H1 (cell line): ENCODE measurements around the gene TTC22. TPM values are rescaled to one million over a fixed set of nuclear protein-coding genes. Genes with fewer than 3 reads are reported as not detected.
A peak's percentile ranks its signal among the peaks of the same experiment; 100 is the strongest.

Source experiments
- CTCF ChIA-PET: fragments of 300-600 bp; sonication (Branson Sonifier 250); formaldehyde crosslinking; loops from one replicate; lab custom pipeline; 2021; ENCODE audit not compliant: partially characterized antibody; lab: Charles Lee
- POLR2A ChIA-PET: fragments of 300-600 bp; sonication (Branson Sonifier 250); formaldehyde crosslinking; loops from one replicate; lab custom pipeline; 2021; ENCODE audit warnings: inconsistent platforms; ENCODE audit not compliant: partially characterized antibody; lab: Charles Lee
- DNase-seq, 2 experiments: peaks; one replicate each; pipeline versions ENCODE4 v3.0.0 to v3.0.0-alpha.2; 2010 to 2022; ENCODE audit warnings: low spot score in 2 of 2, low read depth in 1 of 2, mixed read lengths in 1 of 2
- FAIRE-seq: peaks from 2 replicates; lab custom pipeline; 2011; peaks lifted over from hg19 to GRCh38; lab: Jason Lieb, UNC
- H2AFZ ChIP-seq: 2 replicates; pipeline ENCODE4 v1.8.1; 2012; ENCODE audit warnings: low read length, inconsistent platforms
- H2AK5ac ChIP-seq: 2 replicates; pipeline ENCODE4 v1.6.1; 2013; ENCODE audit warnings: low read depth, low read length
- H2BK120ac ChIP-seq: replicated peaks from 2 replicates; pipeline ENCODE3; 2013; ENCODE audit warnings: low read depth, low read length, inconsistent platforms
- H2BK12ac ChIP-seq: 2 replicates; pipeline ENCODE4 v1.6.1; 2013; ENCODE audit warnings: low read depth, low read length
- H2BK15ac ChIP-seq: 2 replicates; pipeline ENCODE4 v1.6.1; 2013; ENCODE audit warnings: low read length
- H2BK20ac ChIP-seq: 2 replicates; pipeline ENCODE4 v1.6.1; 2013; ENCODE audit warnings: low read length
- H2BK5ac ChIP-seq: 2 replicates; pipeline ENCODE4 v1.6.1; 2013; ENCODE audit warnings: low read depth, low read length
- H3K14ac ChIP-seq: 2 replicates; pipeline ENCODE4 v1.6.1; 2013; ENCODE audit warnings: inconsistent platforms; ENCODE audit not compliant: insufficient read length
- H3K18ac ChIP-seq: 2 replicates; pipeline ENCODE4 v1.6.1; 2013; ENCODE audit warnings: low read length; ENCODE audit errors: extremely low read depth
- H3K23ac ChIP-seq: 2 replicates; pipeline ENCODE4 v1.6.1; 2013; ENCODE audit warnings: inconsistent platforms; ENCODE audit not compliant: insufficient read length
- H3K23me2 ChIP-seq: 2 replicates; pipeline ENCODE4 v1.6.1; 2013; ENCODE audit warnings: low read depth, low read length
- H3K27ac ChIP-seq: 2 replicates; pipeline ENCODE4 v1.6.1; 2011; ENCODE audit warnings: low read depth, low read length, inconsistent platforms
- H3K27me3 ChIP-seq, 4 experiments: replicated peaks in 1 of 4; 1 replicate in 1 of 4; 2 replicates in 3 of 4; pipeline versions ENCODE4 v1.6.1 to v1.8.1; 2011 to 2013; ENCODE audit warnings: low read length in 3 of 4, mild to moderate bottlenecking in 3 of 4, inconsistent platforms in 2 of 4, mixed read lengths in 2 of 4, moderate library complexity in 1 of 4; ENCODE audit not compliant: control insufficient read depth in 3 of 4, insufficient read depth in 3 of 4; ENCODE audit errors: extremely low read depth in 1 of 4
- H3K36me3 ChIP-seq, 4 experiments: 2 replicates each; pipeline versions ENCODE4 v1.6.1 to v1.8.1; 2011 to 2013; ENCODE audit warnings: mild to moderate bottlenecking in 4 of 4, low read length in 3 of 4, moderate library complexity in 2 of 4, control low read depth in 1 of 4, inconsistent platforms in 1 of 4; ENCODE audit not compliant: insufficient read depth in 4 of 4, control insufficient read depth in 2 of 4
- H3K4ac ChIP-seq: replicated peaks from 2 replicates; pipeline ENCODE3; 2013; ENCODE audit warnings: low read length, low read depth, mixed read lengths, inconsistent platforms; ENCODE audit not compliant: insufficient read length
- H3K4me1 ChIP-seq, 4 experiments: replicated peaks in 1 of 4; 1 replicate in 1 of 4; 2 replicates in 3 of 4; pipeline versions ENCODE4 v1.6.1 to v1.8.1; 2011 to 2013; ENCODE audit warnings: low read length in 3 of 4, inconsistent platforms in 2 of 4, mixed read lengths in 1 of 4; ENCODE audit not compliant: insufficient read depth in 4 of 4, control insufficient read depth in 3 of 4
- H3K4me2 ChIP-seq, 2 experiments: 2 replicates each; pipeline versions ENCODE4 v1.6.1 to v1.8.1; 2011 to 2013; ENCODE audit warnings: low read depth in 2 of 2, low read length in 2 of 2, control low read depth in 1 of 2, inconsistent platforms in 1 of 2, mild to moderate bottlenecking in 1 of 2; ENCODE audit not compliant: insufficient read depth in 1 of 2
- H3K4me3 ChIP-seq, 4 experiments: fragments of 200-600, 300-600 bp in 1 of 4; sonication (generic), shearing (Covaris generic), sonication (Bioruptor Twin) in 1 of 4; 2 replicates each; pipeline versions ENCODE4 v1.5.1 to v1.8.1; 2011 to 2016; ENCODE audit warnings: low read length in 4 of 4, low read depth in 3 of 4, control low read depth in 2 of 4, inconsistent platforms in 2 of 4, mild to moderate bottlenecking in 2 of 4, mixed read lengths in 1 of 4, moderate library complexity in 1 of 4; ENCODE audit not compliant: insufficient read depth in 2 of 4; ENCODE audit errors: extremely low read depth in 1 of 4
- H3K56ac ChIP-seq: replicated peaks from 2 replicates; pipeline ENCODE3; 2013; ENCODE audit warnings: low read depth, mild to moderate bottlenecking, mixed read lengths, low read length, inconsistent platforms; ENCODE audit not compliant: insufficient read length
- H3K79me1 ChIP-seq: 2 replicates; pipeline ENCODE4 v1.6.1; 2013; ENCODE audit warnings: low read depth, low read length, control low read depth
- H3K79me2 ChIP-seq, 2 experiments: 2 replicates each; pipeline versions ENCODE4 v1.6.1 to v1.8.1; 2012 to 2013; ENCODE audit warnings: low read length in 2 of 2, mild to moderate bottlenecking in 2 of 2, inconsistent platforms in 1 of 2; ENCODE audit not compliant: insufficient read depth in 2 of 2, control insufficient read depth in 1 of 2
- H3K9ac ChIP-seq, 4 experiments: replicated peaks in 1 of 4; 1 replicate in 1 of 4; 2 replicates in 3 of 4; pipeline versions ENCODE4 v1.6.1 to v1.8.1; 2011 to 2013; ENCODE audit warnings: low read depth in 3 of 4, low read length in 3 of 4, control low read depth in 2 of 4, mild to moderate bottlenecking in 2 of 4, moderate library complexity in 2 of 4, inconsistent platforms in 1 of 4; ENCODE audit errors: extremely low read depth in 1 of 4
- H3K9me3 ChIP-seq, 2 experiments: 2 replicates each; pipeline versions ENCODE4 v1.6.1 to v1.8.1; 2012 to 2013; ENCODE audit warnings: mild to moderate bottlenecking in 2 of 2, moderate library complexity in 2 of 2, control low read depth in 1 of 2, inconsistent platforms in 1 of 2, low read depth in 1 of 2, low read length in 1 of 2, mixed read lengths in 1 of 2; ENCODE audit not compliant: insufficient read depth in 2 of 2
- H4K20me1 ChIP-seq, 2 experiments: replicated peaks in 1 of 2; 2 replicates each; pipeline versions ENCODE3 to v1.8.1; 2011 to 2013; ENCODE audit warnings: inconsistent platforms in 2 of 2, low read length in 2 of 2, mild to moderate bottlenecking in 1 of 2; ENCODE audit not compliant: insufficient read depth in 2 of 2, control insufficient read depth in 1 of 2
- H4K5ac ChIP-seq: 2 replicates; pipeline ENCODE4 v1.6.1; 2013; ENCODE audit warnings: low read length, low read depth, mixed read lengths, inconsistent platforms; ENCODE audit not compliant: insufficient read length
- H4K8ac ChIP-seq: 2 replicates; pipeline ENCODE4 v1.8.0; 2013; ENCODE audit warnings: mild to moderate bottlenecking, moderate library complexity, low read length, inconsistent platforms; ENCODE audit not compliant: insufficient read depth; ENCODE audit errors: extremely low read depth
- H4K91ac ChIP-seq: replicated peaks from 2 replicates; pipeline ENCODE3; 2013; ENCODE audit warnings: low read length, mixed read lengths, inconsistent platforms; ENCODE audit not compliant: insufficient read length
- ATF2 ChIP-seq: IDR thresholded peaks from 2 replicates; pipeline ENCODE4 v1.6.1; 2012; ENCODE audit warnings: low read length, inconsistent platforms
- BACH1 ChIP-seq: IDR thresholded peaks from 2 replicates; pipeline ENCODE4 v1.6.1; 2012; ENCODE audit warnings: low read length, improper control_type of control experiment
- EP300 ChIP-seq, 2 experiments: IDR thresholded peaks; 1 replicate in 1 of 2; 2 replicates in 1 of 2; pipeline ENCODE4 v1.6.1; 2011 to 2012; ENCODE audit warnings: low read depth in 2 of 2, low read length in 2 of 2, mild to moderate bottlenecking in 2 of 2, borderline replicate concordance in 1 of 2, inconsistent platforms in 1 of 2, moderate library complexity in 1 of 2
- EZH2 ChIP-seq: fragments of 200-600 bp; sonication (generic); IDR thresholded peaks from 2 replicates; pipeline ENCODE4 v1.7.1; 2012; ENCODE audit warnings: low read depth, mild to moderate bottlenecking, moderate library complexity, low read length, inconsistent platforms; ENCODE audit not compliant: severe bottlenecking
- PHF8 ChIP-seq: fragments of 200-600 bp; sonication (generic); conservative IDR thresholded peaks from 2 replicates; pipeline ENCODE4 v1.7.1; 2012; ENCODE audit warnings: low read depth, mild to moderate bottlenecking, inconsistent platforms, low read length, moderate library complexity
- RAD21 ChIP-seq, 2 experiments: IDR thresholded peaks in 1 of 2; conservative IDR thresholded peaks in 1 of 2; 2 replicates each; pipeline ENCODE4 v1.6.1; 2011; ENCODE audit warnings: low read depth in 2 of 2, low read length in 2 of 2, improper control_type of control experiment in 1 of 2, inconsistent platforms in 1 of 2, mild to moderate bottlenecking in 1 of 2, moderate library complexity in 1 of 2
- WGBS, 2 experiments: shearing (Covaris generic) in 1 of 2; methylation state at CpG; one replicate each; pipeline versions ENCODE4 v1.1.6 to v1.1.7; 2013 to 2015; ENCODE audit warnings: low lambda C conversion rate in 2 of 2, mixed read lengths in 2 of 2, inconsistent platforms in 1 of 2, low coverage in 1 of 2, missing lambda C conversion rate in 1 of 2; ENCODE audit not compliant: insufficient replicate concordance in 2 of 2, insufficient coverage in 1 of 2, insufficient read length in 1 of 2; ENCODE audit errors: extremely low coverage in 1 of 2, missing lambda C conversion rate in 1 of 2; 5-methylcytosine and 5-hydroxymethylcytosine counted together
- polyA plus RNA-seq, 7 experiments: library from polyadenylated mRNA; depleted of rRNA in 3 of 7; stranded (reverse) in 5 of 7; unstranded in 2 of 7; fragments of >200 nt in 5 of 7; fragments of 200-250 nt in 2 of 7; gene quantifications; 1 replicate in 5 of 7; 2 replicates in 1 of 7; 4 replicates in 1 of 7; pipeline versions ENCODE4 v1.2.1 to v1.2.3, GENCODE V29; 2011 to 2013; ENCODE audit warnings: missing spikeins in 2 of 7, mixed read lengths in 2 of 7
- total RNA-seq: library from RNA; stranded (reverse); fragmentation: NEBNext Ultra II Directional; extraction: Animal tissue kit (Norgen Biotek cat#: 25700); gene quantifications from 2 replicates; pipeline ENCODE4 v1.2.1, GENCODE V29; 2021

Gene TTC22
- total and polyA plus RNA-seq, 2 of the 8 experiments (the other 6 are each of a cell fraction or from before 2014, with no cell fraction given), result 1.00 to 1.6 TPM

GRCh38 chr1:54800041-54800898 is 853 bp downstream of the TTC22 start:
- H3K4me2 ChIP-seq, result peak overlapping the region; percentile 59
- DNase-seq, result peak in 1 of 2 experiments; percentile 60
- FAIRE-seq, result no peak
- H3K18ac ChIP-seq, result peak overlapping the region; percentile 32; the same call in 1 of the 2 replicates
- H3K23me2 ChIP-seq, result peaks cover 3% of the 10 kb centered on the region; the same call in 1 of the 2 replicates
- peaks cover 5 to 23% (median 16%) of the 10 kb centered on the region in 4 experiments; a peak in 6 of 7 replicates for H3K27me3 ChIP-seq
- H3K79me2 ChIP-seq, result no peaks in the 10 kb centered on the region
- no peak overlapping the region for H2BK120ac ChIP-seq
- H3K4me3 ChIP-seq, result peak overlapping the region; percentile 19 to 51 (median 22); a peak in 5 of 8 replicates
- peak overlapping the region; percentile 75 for H4K91ac ChIP-seq
- no peak overlapping the region; the same call in 1 of the 2 replicates for H2AK5ac ChIP-seq
- H2BK5ac ChIP-seq, result no peak overlapping the region
- H3K23ac ChIP-seq, result no peak overlapping the region
- peaks cover 3 to 9% (median 7%) of the 10 kb centered on the region in 4 experiments; a peak in 6 of 7 replicates for H3K4me1 ChIP-seq
- ChIA-PET POLR2A (interaction anchor here (1.0 to 1.8 kb wide), 5 partner anchors 13 to 126 kb away, joined by 3 to 5 read pairs (median 4); no protein-coding TSS in a partner anchor), CTCF (interaction anchor here (0.6 to 4.3 kb wide), 34 partner anchors 9 to 688 kb away, joined by 3 to 58 read pairs (median 4); partner anchors contain the start of gene TTC4)
- no peaks in the 10 kb centered on the region for H3K9me3 ChIP-seq
- 0 out of 2 replicates have a peak overlapping the region, but pooled peaks have one; percentile 39 for H2BK12ac ChIP-seq
- H4K20me1 ChIP-seq, result no peaks in the 10 kb centered on the region
- no peak overlapping the region for H3K14ac ChIP-seq
- H4K8ac ChIP-seq, result peak overlapping the region; percentile 94; the same call in 1 of the 2 replicates
- H3K36me3 ChIP-seq, result no peaks in the 10 kb centered on the region
- peak overlapping the region; percentile 69; the same call in 1 of the 2 replicates for H2AFZ ChIP-seq
- 87% methylated on average over 35 of the region's 39 CpGs; no CpG with 5 or more reads in 1 of the 2 experiments for WGBS, 2 experiments
- H3K4ac ChIP-seq, result no peak overlapping the region
- no peak overlapping the region for H4K5ac ChIP-seq
- no peak overlapping the region for H3K27ac ChIP-seq
- no peak overlapping the region for H2BK20ac ChIP-seq
- H3K9ac ChIP-seq, result no peak overlapping the region
- H2BK15ac ChIP-seq, result peak overlapping the region; percentile 75; the same call in 1 of the 2 replicates
- H3K56ac ChIP-seq, result no peak overlapping the region
- H3K79me1 ChIP-seq, result no peaks in the 10 kb centered on the region; the same call in 1 of the 2 replicates
- TF ChIP-seq EP300 (IDR thresholded peaks at IDR 0.05; ENCODE audit: borderline replicate concordance in 1 of 2, low read depth in 2 of 2, low read length in 2 of 2) (no peak), RAD21 (IDR thresholded peaks at IDR 0.05 in 1 of 2, conservative IDR thresholded peaks at IDR 0.05 in 1 of 2; ENCODE audit: low read depth in 2 of 2, low read length in 2 of 2) (no peak), BACH1 (no peak), ATF2 (no peak), PHF8 (no peak), EZH2 (peak; percentile 8)
